ENCODE data around the gene SLC7A4.

SLC7A4 gene

GRCh38 chr22:20980523-20980922 lies 51.8 kb downstream of the SLC7A4 start:
- DNase-seq (ENCODE audit: extremely low read depth, insufficient read length), result no peak
- H3K4me3 ChIP-seq (replicated peaks; ENCODE audit: low read depth, low read length), result no peak overlapping the region
- H3K36me3 ChIP-seq (ENCODE audit: control insufficient read depth, insufficient read depth, low read length), result no peaks in the 10 kb centered on the region; the same call in 1 of the 2 replicates
- H3K27me3 ChIP-seq (replicated peaks; ENCODE audit: control insufficient read depth, insufficient read depth, low read length), result no peaks in the 10 kb centered on the region
- TF ChIP-seq CTCF (IDR thresholded peaks at IDR 0.05; ENCODE audit: insufficient read depth, low read length, poor library complexity, severe bottlenecking), result no peak

GRCh38 chr22:20979940-20980453 lies 52.4 kb downstream of the SLC7A4 start:
- no peaks in the 10 kb centered on the region for H3K27me3 ChIP-seq (replicated peaks; ENCODE audit: control insufficient read depth, insufficient read depth, low read length)
- TF ChIP-seq CTCF (IDR thresholded peaks at IDR 0.05; ENCODE audit: insufficient read depth, low read length, poor library complexity, severe bottlenecking), result no peak
- no peak overlapping the region for H3K4me3 ChIP-seq (replicated peaks; ENCODE audit: low read depth, low read length)
- no peaks in the 10 kb centered on the region for H3K36me3 ChIP-seq (ENCODE audit: control insufficient read depth, insufficient read depth, low read length)
- DNase-seq (ENCODE audit: extremely low read depth, insufficient read length), result no peak

- H3K4me3 ChIP-seq (replicated peaks; ENCODE audit: low read depth, low read length), result no peak overlapping the region
- peak; percentile 78 for DNase-seq (ENCODE audit: extremely low read depth, insufficient read length)
- no peaks in the 10 kb centered on the region for H3K27me3 ChIP-seq (replicated peaks; ENCODE audit: control insufficient read depth, insufficient read depth, low read length)
- no peak for TF ChIP-seq CTCF (IDR thresholded peaks at IDR 0.05; ENCODE audit: insufficient read depth, low read length, poor library complexity, severe bottlenecking)
- no peaks in the 10 kb centered on the region for H3K36me3 ChIP-seq (ENCODE audit: control insufficient read depth, insufficient read depth, low read length)
Observed at GRCh38 chr22:20979243-20979809, 53.0 kb downstream of the SLC7A4 start.

Measured in GM06990 (cell line).